SIG-M5 (cell line): ENCODE results near the gene ANAPC1.
"Not testable (repeated sequence)": the region's sequence is repeated elsewhere in the genome, so short reads cannot be mapped to it uniquely, and the experiment has no call there.

Source experiments
- DNase-seq: peaks from one replicate; lab custom pipeline; 2025; lab: John Stamatoyannopoulos, UW

ANAPC1 gene, protein sequence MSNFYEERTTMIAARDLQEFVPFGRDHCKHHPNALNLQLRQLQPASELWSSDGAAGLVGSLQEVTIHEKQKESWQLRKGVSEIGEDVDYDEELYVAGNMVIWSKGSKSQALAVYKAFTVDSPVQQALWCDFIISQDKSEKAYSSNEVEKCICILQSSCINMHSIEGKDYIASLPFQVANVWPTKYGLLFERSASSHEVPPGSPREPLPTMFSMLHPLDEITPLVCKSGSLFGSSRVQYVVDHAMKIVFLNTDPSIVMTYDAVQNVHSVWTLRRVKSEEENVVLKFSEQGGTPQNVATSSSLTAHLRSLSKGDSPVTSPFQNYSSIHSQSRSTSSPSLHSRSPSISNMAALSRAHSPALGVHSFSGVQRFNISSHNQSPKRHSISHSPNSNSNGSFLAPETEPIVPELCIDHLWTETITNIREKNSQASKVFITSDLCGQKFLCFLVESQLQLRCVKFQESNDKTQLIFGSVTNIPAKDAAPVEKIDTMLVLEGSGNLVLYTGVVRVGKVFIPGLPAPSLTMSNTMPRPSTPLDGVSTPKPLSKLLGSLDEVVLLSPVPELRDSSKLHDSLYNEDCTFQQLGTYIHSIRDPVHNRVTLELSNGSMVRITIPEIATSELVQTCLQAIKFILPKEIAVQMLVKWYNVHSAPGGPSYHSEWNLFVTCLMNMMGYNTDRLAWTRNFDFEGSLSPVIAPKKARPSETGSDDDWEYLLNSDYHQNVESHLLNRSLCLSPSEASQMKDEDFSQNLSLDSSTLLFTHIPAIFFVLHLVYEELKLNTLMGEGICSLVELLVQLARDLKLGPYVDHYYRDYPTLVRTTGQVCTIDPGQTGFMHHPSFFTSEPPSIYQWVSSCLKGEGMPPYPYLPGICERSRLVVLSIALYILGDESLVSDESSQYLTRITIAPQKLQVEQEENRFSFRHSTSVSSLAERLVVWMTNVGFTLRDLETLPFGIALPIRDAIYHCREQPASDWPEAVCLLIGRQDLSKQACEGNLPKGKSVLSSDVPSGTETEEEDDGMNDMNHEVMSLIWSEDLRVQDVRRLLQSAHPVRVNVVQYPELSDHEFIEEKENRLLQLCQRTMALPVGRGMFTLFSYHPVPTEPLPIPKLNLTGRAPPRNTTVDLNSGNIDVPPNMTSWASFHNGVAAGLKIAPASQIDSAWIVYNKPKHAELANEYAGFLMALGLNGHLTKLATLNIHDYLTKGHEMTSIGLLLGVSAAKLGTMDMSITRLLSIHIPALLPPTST (N-terminal part only)

DNA sequence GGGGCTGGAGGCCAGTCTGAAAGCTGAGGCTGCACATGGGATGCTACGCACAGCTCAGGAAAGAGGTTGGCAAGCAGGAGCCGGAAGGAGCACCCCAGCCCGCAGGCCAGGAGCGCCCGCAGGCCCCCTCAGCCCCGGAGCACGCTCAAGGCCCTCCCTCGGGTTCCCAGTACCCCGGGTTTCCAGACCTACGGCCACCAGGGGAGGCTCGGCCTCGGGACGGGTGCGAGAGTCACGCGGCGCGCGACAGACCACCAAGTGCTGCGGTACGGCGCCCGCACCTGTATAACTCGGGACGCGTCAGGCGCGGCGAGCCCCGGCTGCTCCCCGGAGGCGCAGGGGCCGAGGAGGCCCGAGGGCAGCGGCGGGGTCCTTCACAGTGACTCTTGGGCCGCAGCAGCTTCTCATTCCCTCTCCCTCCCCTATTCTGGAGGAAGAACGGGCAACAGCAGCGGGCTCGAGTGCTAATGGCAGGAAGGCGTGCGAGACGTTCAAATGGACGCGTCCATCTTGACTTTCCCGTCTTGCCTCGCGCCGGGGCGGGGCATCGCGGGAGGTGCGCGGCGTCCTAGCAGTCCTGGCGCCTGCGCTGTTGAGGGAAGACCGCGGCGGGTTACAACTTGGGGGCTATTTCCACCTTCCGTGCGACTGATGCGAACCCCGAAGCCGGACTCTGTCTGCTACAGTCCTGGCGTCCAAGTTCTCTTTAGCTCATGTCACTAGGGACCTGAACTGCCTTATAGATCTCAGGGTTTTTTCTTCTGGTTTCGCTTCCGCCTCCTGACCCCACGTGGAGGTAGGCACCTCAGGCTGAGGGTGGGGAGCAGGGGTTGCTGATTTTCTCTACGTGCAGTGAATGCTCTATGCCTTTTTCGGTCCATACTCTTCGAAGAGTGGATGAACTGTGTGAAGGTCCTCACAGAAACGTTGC lies at the start of gene ANAPC1:
Gene ANAPC1 (minus strand): TSS at position 533 of the 931 bp plus-strand sequence. CDS start 3,368 bp downstream, outside the sequence.
- DNase-seq = peak; percentile 38

DNA sequence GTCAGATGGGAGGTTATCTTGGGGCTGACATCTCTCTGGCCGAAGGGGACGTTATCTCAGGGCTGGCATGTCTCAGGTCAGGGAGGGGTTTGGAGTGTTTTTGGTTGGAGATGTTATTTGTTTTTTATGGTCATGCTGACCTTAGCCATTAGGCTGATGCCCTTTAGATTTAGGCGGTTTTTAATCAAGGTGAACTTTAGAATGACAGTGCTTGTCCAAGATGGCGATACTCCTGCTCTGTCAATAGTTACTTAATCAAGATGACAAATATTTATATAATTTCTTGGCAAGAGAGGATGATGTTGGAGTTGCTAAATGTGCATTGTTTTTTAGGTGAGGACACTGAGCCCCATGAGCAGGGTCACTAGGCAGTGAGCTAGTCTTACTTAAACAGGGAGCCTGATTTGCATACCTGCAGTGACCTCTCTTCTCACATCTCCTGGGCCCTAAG lies 48.9 kb upstream of the ANAPC1 start:
- DNase-seq = no peak

DNA sequence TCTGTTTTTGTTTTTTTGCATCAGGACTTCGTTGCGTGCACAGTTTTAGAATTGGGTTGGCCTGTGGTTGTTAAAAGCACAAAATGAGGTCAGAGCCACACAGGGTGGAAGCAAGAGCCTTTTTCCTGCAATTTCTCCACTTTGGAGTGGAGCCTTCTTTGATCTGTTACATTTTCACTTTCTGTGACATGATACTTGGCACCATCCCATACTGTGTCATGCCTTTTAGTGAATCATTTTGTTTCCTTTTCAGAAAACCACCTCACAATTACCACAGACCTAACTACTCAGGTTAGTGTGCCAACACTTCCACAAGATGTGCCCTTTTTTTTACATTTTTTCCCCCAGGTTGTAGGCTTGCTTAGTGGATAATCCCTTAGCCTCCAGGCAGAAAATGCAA lies 46.9 kb upstream of the ANAPC1 start:
- DNase-seq = no peak

DNA sequence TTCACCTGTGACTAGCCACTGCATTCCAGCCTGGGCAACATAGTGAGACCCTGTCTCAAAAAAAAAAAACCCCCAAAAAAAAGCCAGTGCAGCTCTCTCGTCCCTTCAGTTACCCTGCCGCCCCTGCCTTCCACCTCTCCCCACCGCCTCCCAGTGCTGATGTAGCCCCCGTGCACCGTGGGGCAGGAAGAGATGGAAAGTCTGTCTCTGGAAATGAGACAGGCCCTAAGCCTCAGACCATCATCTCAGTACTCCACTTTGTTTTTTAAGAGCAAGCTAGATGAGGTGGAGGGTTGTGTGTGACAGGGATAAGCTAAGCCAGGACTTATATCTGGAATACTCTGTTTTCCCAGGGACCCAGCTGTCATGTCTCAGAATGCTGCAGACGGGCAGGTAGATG lies 46.4 kb upstream of the ANAPC1 start:
- DNase-seq = no peak

DNA sequence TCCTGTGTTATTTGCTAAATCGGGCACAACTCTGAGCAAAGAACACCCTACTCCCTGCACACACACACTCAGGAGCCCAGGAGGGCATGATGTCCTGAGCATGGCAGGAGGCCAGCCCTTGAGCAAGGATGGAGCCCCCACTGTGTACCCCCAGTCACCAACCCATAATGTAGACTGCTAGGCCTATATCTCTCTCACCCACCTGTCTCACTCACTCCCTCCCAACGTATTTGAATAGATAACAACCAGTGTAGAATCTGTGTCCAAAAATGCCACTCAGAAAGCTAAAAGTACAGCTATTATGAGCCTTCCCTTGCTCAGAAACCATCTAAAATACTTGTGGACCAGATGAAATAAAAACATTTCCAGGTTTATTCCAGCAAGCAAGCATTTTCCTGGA lies 43.7 kb upstream of the ANAPC1 start:
- DNase-seq = no peak

DNA sequence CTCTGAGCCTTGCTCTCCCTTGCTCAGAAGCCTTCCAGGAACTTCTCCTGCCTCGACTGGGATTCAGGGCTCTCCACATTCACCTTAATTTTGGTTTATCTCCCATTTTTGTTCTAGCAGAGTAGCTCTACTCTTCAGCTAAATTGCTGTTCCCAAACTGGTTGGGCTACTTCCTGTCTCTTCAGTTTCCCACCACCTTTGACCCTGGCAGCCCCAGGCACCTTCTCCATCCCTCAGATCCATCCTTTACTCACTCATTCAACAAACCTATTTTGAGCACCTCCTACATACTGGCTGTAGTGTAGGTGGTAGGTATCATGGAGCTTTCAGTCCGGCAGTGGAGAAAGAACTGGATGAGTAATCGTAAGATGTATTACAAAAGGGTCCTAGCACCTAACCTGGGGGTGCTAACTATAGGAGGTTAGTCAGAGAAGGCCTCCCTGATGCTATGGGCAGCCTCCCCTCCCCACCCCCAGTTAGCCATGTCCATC lies 40.7 kb upstream of the ANAPC1 start:
- no peak for DNase-seq

DNA sequence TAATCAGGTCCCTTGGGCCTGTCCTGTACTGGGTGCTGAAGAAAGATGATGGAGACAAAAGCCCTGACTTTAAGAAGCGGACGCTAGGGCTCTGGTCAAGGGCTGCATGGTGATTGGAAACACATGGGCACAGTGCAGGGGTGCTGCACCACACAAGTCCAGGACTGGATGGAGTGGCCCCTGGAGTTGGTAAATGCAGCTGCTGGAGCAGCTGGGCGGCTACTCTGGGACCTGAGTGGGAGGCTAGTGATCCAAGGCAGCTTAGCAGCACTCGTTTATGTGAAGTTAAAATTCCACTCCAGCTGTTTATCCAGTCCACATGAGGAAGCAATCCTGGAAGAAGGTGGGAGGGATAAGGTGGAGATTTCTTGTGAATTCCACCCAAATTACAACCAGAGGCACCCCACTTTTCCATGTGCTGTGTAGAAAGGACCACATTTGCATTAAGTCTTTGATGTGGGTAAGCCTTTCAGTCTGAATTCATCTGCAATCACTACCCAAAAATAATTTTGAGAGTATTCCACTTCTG lies 39.3 kb upstream of the ANAPC1 start:
- no peak for DNase-seq

DNA sequence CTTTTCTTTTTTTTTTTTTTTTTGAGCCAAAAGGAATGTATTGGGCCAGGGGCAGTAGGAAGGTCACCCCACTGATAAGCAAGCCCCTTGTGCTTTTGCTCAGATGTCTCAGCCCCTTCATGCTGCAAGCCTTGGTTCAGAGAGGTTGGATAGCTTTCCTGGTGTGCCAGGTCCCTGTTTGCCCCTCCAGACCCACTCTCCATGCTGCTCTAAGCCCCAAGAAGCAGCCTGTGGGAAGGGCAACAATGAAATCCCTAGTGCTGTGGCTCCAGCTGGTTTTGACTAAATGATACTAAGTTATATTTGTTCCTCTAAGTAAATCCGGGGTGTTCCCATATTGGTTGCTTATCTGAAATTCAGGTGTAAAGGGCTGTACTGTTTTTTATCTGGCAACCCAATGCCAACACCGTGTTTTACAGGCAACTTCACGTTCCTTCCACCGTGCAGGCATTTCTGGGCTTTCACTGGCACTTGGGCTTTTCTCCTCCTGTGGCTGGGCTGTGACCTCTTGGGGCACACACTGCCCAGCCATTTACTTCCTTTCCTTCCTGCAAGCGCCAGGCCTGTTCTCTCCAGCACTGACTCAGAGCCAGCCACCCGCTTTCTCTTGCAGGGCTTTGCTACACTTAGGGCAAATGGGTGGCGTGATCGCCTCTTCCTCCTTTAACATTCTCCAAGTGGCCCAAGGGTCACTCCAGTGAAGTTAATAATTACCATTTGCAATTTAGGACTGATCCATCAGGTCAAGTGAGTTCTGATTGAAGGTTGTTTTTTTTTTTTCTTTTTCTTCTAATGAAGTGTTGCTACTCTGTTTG lies 36.0 kb upstream of the ANAPC1 start:
- DNase-seq = no peak

DNA sequence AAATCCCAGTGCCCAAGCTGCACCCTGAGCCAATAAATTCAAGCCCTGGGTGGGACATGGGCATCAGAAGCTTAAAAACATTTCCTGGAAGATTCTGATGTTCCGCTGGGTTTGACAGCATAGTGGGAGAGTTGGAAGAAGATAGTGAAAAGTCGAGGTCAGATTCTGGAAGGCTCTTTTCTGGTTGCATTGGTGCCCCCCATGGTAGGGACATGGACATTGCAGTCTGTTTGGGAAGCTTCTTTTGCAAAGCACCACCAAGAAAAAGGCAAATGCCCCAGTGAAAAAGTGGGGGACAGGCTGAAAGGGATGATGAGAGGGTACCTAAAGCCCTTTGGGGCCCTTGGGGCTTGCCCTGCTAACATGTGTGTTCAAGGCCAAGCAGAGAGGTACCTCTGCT lies 35.4 kb upstream of the ANAPC1 start:
- no peak for DNase-seq

DNA sequence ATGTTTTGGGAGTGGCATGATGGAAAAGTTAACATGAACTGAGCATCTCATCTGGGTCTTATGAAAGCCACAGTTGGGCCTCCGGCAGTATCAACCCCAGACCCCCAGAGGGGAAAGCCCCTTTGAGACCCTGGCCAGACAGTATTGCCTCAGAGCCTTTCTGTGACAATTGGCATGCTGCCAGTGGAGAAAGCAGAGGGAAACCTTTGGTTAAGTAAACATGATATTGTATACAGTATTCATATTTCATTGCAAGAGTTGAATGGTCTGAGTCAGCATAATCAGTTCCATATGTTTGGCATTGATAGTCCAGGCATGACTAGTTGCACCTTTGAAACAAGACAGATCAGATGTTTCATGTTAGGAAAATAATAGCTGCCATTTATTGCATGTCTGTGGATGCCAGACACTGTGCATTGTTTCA lies 34.4 kb upstream of the ANAPC1 start:
- DNase-seq = no peak

DNA sequence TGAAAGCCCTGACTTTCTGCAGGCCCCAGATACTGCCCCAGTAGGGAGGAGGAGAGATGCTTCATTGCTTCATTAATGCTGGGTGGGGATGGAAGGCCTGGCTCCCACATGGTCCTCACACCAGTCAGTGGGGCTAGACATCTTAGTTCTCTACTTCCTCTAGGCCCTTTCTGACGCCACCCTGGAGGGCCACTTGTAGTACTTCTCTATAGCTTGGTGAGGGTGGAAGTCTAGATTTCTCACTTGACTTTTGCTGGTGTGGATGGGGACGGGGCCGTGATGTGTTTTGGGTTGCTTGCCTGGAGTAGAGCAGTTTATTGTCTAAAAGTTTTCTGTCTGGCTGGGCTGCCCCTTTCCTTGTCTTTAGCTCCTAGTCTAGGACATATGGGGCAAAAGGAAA lies 33.1 kb upstream of the ANAPC1 start:
- no peak for DNase-seq

DNA sequence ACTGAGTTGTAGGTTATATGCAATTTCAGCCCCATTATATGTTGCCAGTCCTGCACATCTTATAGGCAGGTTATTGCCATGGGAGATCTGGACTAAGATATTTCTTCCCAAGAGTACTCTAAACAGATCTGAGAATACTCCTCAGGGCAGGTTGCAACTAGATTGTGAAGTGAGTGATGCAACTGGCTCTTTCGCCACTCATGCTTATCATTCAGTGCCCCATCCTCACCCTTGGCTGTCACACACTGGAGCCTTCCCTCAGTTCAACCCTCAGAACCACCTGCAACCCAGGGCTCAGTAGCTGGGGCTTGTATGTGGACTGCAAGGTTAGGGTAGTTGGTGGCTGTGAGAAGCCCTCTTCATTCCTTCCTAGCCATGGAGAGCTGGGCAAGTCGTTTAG lies 28.6 kb upstream of the ANAPC1 start:
- DNase-seq = no peak

DNA sequence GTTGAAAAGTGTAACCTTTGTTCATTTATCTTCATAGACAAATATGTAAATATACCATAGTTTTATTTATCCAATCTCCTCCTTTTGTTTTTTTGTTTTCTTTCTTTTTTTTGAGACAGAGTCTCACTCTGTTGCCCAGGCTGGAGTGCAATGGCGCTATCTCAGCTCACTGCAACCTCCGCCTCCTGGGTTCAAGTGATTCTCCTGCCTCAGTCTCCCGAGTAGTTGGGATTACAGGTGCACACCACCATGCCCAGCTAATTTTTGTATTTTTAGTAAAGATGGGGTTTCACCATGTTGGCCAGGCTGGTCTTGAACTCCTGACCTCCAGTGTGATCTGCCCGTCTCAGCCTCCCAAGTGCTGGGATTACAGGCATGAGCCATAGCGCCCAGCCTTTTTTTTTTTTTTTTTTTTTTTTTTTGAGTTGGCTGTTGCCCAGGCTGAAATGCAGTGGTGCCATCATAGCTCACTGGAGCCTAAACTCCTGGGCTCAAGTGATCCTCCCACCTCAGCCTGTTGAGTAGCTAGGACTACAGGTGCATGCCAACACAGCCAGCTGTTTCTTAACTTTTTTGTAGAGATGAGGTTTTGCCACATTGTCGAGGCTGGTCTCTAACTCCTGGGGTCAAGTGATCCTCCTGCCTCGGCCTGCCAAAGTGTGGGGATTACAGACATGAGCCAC lies 27.4 kb upstream of the ANAPC1 start:
- DNase-seq = not testable (repeated sequence)

DNA sequence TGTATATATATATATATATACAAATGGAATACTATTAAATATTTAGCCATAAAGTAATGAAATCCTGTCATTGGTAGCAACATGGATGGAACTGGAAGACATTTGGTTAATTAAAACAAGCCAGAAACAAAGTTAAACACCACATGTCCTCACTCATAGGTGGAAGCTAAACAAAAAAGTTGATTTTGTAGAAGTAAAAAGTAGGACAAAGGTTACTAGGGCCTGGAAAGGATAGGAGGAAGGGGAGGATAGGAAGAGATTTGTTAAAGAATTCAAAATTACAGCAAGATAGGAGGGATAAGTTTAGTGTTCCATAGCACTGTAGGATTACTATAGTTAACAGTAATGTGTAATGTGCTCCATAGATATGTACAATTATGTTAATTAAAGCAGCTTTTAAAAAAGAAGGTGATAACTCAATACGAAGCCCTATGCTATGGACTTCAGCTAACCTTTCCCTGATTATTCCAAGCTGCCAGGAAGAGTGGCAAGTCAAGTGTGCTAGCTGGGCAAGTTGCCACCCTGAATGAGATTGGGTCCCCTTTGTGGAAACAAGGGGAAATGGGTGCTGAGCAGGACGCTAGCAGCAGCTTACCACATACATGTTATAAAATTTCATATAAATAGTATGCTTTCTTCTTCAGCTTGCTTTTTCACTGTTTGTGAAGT lies 26.8 kb upstream of the ANAPC1 start:
- DNase-seq = no peak

DNA sequence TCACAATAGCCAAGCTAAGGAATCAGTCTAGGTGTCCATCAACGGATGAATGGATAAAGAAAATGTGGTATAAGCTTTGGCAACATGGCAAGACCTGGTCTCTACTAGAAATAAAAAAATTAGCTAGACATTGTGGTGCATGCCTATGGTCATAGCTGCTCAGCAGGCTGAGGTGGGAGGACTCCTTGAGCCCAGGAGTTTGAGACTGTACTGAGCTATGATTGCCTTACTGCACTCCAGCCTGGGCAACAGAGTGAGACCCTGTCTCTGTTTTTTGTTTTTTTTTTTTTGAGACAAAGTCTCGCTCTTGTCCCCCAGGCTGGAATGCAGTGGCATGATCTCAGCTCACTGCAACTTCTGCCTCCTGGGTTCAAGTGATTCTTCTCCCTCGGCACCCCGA lies 26.0 kb upstream of the ANAPC1 start:
- DNase-seq = not testable (repeated sequence)

DNA sequence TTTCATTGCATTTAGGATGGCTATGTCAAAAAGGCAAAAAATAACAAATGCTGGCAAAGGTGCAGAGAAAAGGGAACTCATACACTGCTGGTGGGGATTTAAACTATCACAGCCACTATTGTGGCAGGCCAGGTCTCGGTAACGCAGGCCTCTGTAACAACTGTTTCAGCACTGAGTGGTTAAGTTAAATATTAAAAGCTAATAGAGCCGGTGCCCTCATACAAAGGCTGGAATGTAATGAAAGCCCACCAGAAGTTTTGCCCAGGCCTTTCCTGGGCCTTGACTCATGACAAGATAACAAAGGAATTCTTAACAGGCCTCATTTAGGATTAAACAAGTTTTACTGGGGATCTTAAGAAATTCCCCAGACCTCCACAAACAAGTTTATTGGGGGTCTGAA lies 25.1 kb upstream of the ANAPC1 start:
- no peak for DNase-seq

DNA sequence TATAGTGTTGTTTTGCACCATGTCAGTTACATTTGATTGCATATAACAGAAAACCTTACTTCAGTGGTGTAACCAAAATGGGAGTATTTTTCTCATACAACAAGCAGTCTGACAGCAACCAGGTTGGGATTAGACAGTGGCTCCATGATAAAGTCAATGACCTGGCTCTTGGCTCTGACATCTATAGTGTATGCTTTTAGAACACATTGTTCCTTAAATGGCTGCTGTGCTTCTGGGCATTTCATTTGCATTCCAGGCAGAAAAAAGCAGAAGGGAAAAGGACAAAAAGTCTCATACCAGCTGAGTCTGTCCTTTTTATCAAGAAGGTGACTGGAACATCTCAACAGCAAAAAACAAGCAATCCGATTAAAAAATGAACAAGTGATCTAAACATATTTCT lies 24.6 kb upstream of the ANAPC1 start:
- DNase-seq = no peak

DNA sequence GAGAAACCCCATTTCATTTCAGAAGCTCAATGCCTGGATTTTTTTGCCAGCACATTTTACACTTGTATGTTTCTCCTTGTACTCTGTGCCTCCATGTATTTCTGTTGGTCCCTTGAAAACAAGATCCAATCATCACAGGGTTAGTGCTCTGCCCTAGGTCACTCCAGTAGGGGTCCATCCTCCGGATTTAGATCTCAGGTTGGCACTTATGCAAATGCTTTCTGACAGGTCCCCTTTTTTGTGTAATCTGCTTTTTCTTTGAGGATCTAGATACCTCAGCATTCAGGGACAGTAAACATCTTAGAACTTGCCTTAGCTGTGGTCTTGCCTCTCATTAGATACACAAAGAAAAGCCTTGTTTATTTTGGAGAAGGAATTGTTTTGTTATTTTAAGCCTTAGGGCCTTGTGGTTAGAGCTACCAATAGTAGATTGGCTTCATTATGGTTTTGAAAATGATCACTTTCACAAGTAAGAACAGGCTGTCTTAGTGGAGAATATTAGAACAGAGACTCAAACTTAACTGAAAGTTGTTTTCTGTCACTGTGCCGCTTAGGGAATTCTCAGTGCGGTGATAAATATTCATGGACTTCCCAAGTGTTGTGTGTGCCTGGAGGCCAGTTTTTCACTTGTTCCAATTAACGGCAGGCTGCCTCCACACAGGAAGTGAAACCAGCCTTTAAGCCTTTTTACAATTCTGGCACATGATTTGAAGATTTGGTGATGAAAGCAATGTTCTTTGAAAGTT lies 22.2 kb upstream of the ANAPC1 start:
- no peak for DNase-seq
